ENCODE measurements around the gene STATH. TPM values are rescaled to one million over a fixed set of nuclear protein-coding genes. Genes with fewer than 3 reads are reported as not detected.

Gene STATH
- not detected in 2 replicates for total RNA-seq

GRCh38 chr4:69995526-69996016, at the start of gene STATH:
Gene STATH, plus strand, starts transcription at chr4:69995966. Its CDS starts 2,472 bp downstream, at chr4:69998438.
- Mint-ChIP-seq H3K36me3 (ENCODE audit: low read depth) (no peaks in the 10 kb centered on the region), H3K4me3 (no peak within 1 kb of the TSS), H3K27ac (no peak within 1 kb of the TSS), H3K27me3 (ENCODE audit: insufficient read depth) (no peaks in the 10 kb centered on the region), H3K9me3 (no peaks in the 10 kb centered on the region), H3K4me1 (ENCODE audit: low read depth) (no peaks in the 10 kb centered on the region)
- no peak for DNase-seq (ENCODE audit: low spot score)
- intact Hi-C loops (cut with micrococcal nuclease), result no loop called here

DNA sequence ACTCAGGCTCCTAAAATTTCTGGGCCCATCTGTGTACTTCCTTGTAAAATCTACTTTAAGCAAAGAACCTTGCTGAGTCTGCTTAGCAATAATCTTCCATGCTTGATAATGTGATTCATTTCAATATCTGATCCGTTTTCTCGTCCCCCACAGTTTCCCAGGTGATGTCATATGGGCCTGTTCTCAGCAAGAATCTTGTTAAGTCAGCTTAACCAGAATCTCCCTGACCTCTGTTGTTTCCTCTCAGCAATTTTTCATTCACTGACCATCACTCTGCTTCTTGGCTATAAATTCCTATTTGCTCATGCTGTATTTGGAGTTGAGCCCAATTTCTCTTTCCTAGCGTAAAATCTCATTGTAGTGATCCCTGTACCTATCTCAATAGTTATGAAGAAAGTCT, 44.2 kb upstream of the STATH start:
- no peak for DNase-seq (ENCODE audit: low spot score)
- intact Hi-C loops (cut with micrococcal nuclease), result no loop called here
- H3K27ac Mint-ChIP-seq, result no peak overlapping the region
- H3K27me3 Mint-ChIP-seq (ENCODE audit: insufficient read depth), result no peaks in the 10 kb centered on the region
- H3K4me3 Mint-ChIP-seq, result no peak overlapping the region
- H3K9me3 Mint-ChIP-seq, result no peaks in the 10 kb centered on the region
- no peaks in the 10 kb centered on the region for H3K4me1 Mint-ChIP-seq (ENCODE audit: low read depth)
- no peaks in the 10 kb centered on the region for H3K36me3 Mint-ChIP-seq (ENCODE audit: low read depth)

GRCh38 chr4:69957209-69957608, 38.6 kb upstream of the STATH start:
- H3K9me3 Mint-ChIP-seq, result no peaks in the 10 kb centered on the region
- no peak for DNase-seq (ENCODE audit: low spot score)
- no peaks in the 10 kb centered on the region for H3K36me3 Mint-ChIP-seq (ENCODE audit: low read depth)
- no peaks in the 10 kb centered on the region for H3K27me3 Mint-ChIP-seq (ENCODE audit: insufficient read depth)
- no peaks in the 10 kb centered on the region for H3K4me1 Mint-ChIP-seq (ENCODE audit: low read depth)
- no peak overlapping the region for H3K27ac Mint-ChIP-seq
- no peak overlapping the region for H3K4me3 Mint-ChIP-seq
- intact Hi-C loops (cut with micrococcal nuclease), result no loop called here

- no peak for DNase-seq (ENCODE audit: low spot score)
- no peaks in the 10 kb centered on the region for H3K4me1 Mint-ChIP-seq (ENCODE audit: low read depth)
- no peaks in the 10 kb centered on the region for H3K9me3 Mint-ChIP-seq
- no peak within 1 kb of the TSS for H3K4me3 Mint-ChIP-seq
- H3K27me3 Mint-ChIP-seq (ENCODE audit: insufficient read depth), result no peaks in the 10 kb centered on the region
- H3K36me3 Mint-ChIP-seq (ENCODE audit: low read depth), result no peaks in the 10 kb centered on the region
- intact Hi-C loops (cut with micrococcal nuclease), result no loop called here
- no peak within 1 kb of the TSS for H3K27ac Mint-ChIP-seq
Observed at GRCh38 chr4:69965628-69966027, 30.1 kb upstream of the STATH start, which contains the start of gene CSN2. Gene CSN2, minus strand, starts transcription at chr4:69965728. Its CDS starts 4,733 bp downstream, at chr4:69960995.

DNA sequence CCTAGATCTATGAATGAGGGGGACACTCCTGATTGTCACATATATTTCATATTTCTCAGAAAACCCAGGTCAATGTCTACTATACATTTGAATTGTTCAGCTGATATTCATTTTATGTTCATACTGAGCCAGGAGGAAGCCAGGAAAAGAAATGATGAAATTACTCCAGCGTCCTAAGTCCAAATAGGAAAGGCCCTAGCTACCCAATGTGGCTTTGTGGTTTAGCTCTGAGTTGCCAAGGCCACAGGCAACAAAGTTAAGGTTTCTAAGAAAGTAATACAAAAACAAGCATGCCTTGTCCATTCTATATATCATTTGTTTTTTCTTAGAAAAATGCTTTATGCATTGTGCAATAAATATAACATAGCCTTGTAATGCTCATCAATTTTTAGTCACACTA, 25.7 kb upstream of the STATH start:
- no peak overlapping the region for H3K27ac Mint-ChIP-seq
- no peaks in the 10 kb centered on the region for H3K9me3 Mint-ChIP-seq
- H3K4me1 Mint-ChIP-seq (ENCODE audit: low read depth), result no peaks in the 10 kb centered on the region
- DNase-seq (ENCODE audit: low spot score), result no peak
- intact Hi-C loops (cut with micrococcal nuclease), result no loop called here
- H3K4me3 Mint-ChIP-seq, result no peak overlapping the region
- no peaks in the 10 kb centered on the region for H3K36me3 Mint-ChIP-seq (ENCODE audit: low read depth)
- no peaks in the 10 kb centered on the region for H3K27me3 Mint-ChIP-seq (ENCODE audit: insufficient read depth)

GRCh38 chr4:69974631-69975030, 21.1 kb upstream of the STATH start:
- H3K4me1 Mint-ChIP-seq (ENCODE audit: low read depth), result no peaks in the 10 kb centered on the region
- intact Hi-C loops (cut with micrococcal nuclease), result no loop called here
- no peak overlapping the region for H3K27ac Mint-ChIP-seq
- no peak for DNase-seq (ENCODE audit: low spot score)
- H3K4me3 Mint-ChIP-seq, result no peak overlapping the region
- H3K9me3 Mint-ChIP-seq, result no peaks in the 10 kb centered on the region
- no peaks in the 10 kb centered on the region for H3K27me3 Mint-ChIP-seq (ENCODE audit: insufficient read depth)
- H3K36me3 Mint-ChIP-seq (ENCODE audit: low read depth), result no peaks in the 10 kb centered on the region

DNA sequence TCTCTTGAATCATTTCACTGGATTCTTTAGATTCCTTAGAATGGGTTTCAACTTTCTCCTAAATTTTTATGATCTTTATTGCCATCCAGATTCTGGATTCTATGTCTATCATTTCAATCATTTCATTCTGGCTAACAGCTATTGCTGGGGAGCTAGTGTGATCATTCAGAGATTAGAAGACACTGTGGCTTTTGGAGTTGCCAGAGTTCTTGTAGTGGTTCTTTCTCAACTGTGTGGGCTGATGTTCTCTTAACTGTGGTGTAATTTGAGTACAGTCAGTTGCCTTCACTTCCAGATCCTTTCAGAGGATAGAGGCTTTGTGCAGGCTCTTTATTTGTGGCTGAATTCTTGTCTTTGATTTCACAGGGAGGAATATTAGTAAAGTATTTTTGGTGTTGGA, 18.2 kb upstream of the STATH start:
- Mint-ChIP-seq H3K4me3 (no peak overlapping the region), H3K9me3 (no peaks in the 10 kb centered on the region), H3K27ac (no peak overlapping the region), H3K27me3 (ENCODE audit: insufficient read depth) (no peaks in the 10 kb centered on the region), H3K4me1 (ENCODE audit: low read depth) (no peaks in the 10 kb centered on the region), H3K36me3 (ENCODE audit: low read depth) (no peaks in the 10 kb centered on the region)
- DNase-seq (ENCODE audit: low spot score), result no peak
- intact Hi-C loops (cut with micrococcal nuclease), result no loop called here

- H3K27me3 Mint-ChIP-seq (ENCODE audit: insufficient read depth), result no peaks in the 10 kb centered on the region
- intact Hi-C loops (cut with micrococcal nuclease), result no loop called here
Observed at GRCh38 chr4:69984030-69984443, 11.7 kb upstream of the STATH start.

GRCh38 chr4:69986663-69987062, 9.1 kb upstream of the STATH start:
- no peaks in the 10 kb centered on the region for H3K4me1 Mint-ChIP-seq (ENCODE audit: low read depth)

More at GRCh38 chr4:69984030-69984443, 11.7 kb upstream of the STATH start:
- no peak for DNase-seq (ENCODE audit: low spot score)
- H3K9me3 Mint-ChIP-seq, result no peaks in the 10 kb centered on the region
- H3K4me1 Mint-ChIP-seq (ENCODE audit: low read depth), result no peaks in the 10 kb centered on the region
- no peak overlapping the region for H3K4me3 Mint-ChIP-seq
- H3K36me3 Mint-ChIP-seq (ENCODE audit: low read depth), result no peaks in the 10 kb centered on the region
- no peak overlapping the region for H3K27ac Mint-ChIP-seq

GRCh38 chr4:69991016-69991415, 4.8 kb upstream of the STATH start:
- Mint-ChIP-seq H3K27ac (no peak overlapping the region), H3K36me3 (ENCODE audit: low read depth) (no peaks in the 10 kb centered on the region), H3K9me3 (no peaks in the 10 kb centered on the region), H3K27me3 (ENCODE audit: insufficient read depth) (no peaks in the 10 kb centered on the region), H3K4me3 (no peak overlapping the region), H3K4me1 (ENCODE audit: low read depth) (no peaks in the 10 kb centered on the region)
- DNase-seq (ENCODE audit: low spot score), result no peak
- intact Hi-C loops (cut with micrococcal nuclease), result no loop called here

More at GRCh38 chr4:69986663-69987062, 9.1 kb upstream of the STATH start:
- Mint-ChIP-seq H3K27ac (no peak overlapping the region), H3K9me3 (no peaks in the 10 kb centered on the region), H3K36me3 (ENCODE audit: low read depth) (no peaks in the 10 kb centered on the region), H3K27me3 (ENCODE audit: insufficient read depth) (no peaks in the 10 kb centered on the region), H3K4me3 (no peak overlapping the region)
- DNase-seq (ENCODE audit: low spot score), result no peak
- intact Hi-C loops (cut with micrococcal nuclease), result no loop called here

DNA sequence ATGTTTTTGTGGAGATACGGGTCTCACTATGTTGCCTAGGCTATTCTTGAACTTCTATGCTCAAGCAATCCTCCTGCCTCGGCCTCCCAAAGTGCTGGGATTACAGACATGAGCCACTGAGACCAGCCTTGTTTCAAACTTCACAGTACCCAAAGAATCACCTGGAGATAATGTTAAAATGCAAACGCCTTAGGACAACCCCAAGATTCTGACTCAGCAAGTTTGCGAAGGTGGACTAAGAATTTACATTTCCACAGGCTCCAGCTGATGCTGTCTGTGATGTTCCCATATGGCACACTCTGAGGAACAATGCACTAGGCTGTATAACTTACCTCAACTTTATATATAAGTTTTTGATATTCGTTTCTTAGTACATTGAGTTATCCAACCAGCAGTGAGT, 984 bp upstream of the STATH start:
- H3K9me3 Mint-ChIP-seq, result no peaks in the 10 kb centered on the region
- intact Hi-C loops (cut with micrococcal nuclease), result no loop called here
- H3K4me3 Mint-ChIP-seq, result no peak overlapping the region
- H3K36me3 Mint-ChIP-seq (ENCODE audit: low read depth), result no peaks in the 10 kb centered on the region
- no peak for DNase-seq (ENCODE audit: low spot score)
- H3K4me1 Mint-ChIP-seq (ENCODE audit: low read depth), result no peaks in the 10 kb centered on the region
- H3K27me3 Mint-ChIP-seq (ENCODE audit: insufficient read depth), result no peaks in the 10 kb centered on the region
- no peak overlapping the region for H3K27ac Mint-ChIP-seq

DNA sequence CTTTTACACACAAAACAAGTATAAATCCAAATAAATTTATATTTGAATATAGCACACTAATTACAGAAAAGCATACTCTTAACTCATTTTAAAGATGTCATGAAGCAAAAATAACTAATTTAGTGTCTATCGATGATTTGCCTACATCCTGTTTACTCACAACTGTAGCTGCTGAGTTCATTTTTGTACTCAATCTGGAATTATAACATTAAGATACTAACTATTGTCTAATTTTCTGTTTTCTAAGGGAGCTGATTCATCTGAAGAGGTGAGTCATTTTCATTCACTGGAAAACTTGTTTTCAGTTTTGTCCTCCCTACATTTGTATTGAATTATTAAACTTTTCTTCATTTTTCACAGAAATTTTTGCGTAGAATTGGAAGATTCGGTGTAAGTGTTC, 3.7 kb downstream of the STATH start:
- no peaks in the 10 kb centered on the region for H3K36me3 Mint-ChIP-seq (ENCODE audit: low read depth)
- no peaks in the 10 kb centered on the region for H3K4me1 Mint-ChIP-seq (ENCODE audit: low read depth)
- intact Hi-C loops (cut with micrococcal nuclease), result no loop called here
- no peaks in the 10 kb centered on the region for H3K27me3 Mint-ChIP-seq (ENCODE audit: insufficient read depth)
- no peak overlapping the region for H3K4me3 Mint-ChIP-seq
- no peak for DNase-seq (ENCODE audit: low spot score)
- H3K9me3 Mint-ChIP-seq, result no peaks in the 10 kb centered on the region
- H3K27ac Mint-ChIP-seq, result no peak overlapping the region

DNA sequence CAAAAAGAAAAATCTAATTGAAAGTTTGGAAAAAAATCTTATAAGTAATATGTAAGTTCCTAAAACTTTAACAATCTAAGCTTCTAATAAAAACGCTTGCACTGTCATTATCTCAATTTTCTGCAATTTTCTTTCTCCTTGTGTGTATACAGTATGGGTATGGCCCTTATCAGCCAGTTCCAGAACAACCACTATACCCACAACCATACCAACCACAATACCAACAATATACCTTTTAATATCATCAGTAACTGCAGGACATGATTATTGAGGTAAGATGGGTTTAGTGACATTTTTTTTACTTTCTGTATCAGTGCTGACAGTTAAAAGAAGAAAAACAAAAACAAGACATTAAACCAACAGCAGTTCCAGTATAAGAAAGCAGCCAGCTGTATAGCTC, 4.9 kb downstream of the STATH start:
- H3K4me3 Mint-ChIP-seq, result no peak overlapping the region

GRCh38 chr4:70002507-70002906, 6.7 kb downstream of the STATH start:
- Mint-ChIP-seq H3K4me1 (ENCODE audit: low read depth) (no peaks in the 10 kb centered on the region), H3K4me3 (no peak overlapping the region), H3K36me3 (ENCODE audit: low read depth) (no peaks in the 10 kb centered on the region), H3K27ac (no peak overlapping the region), H3K27me3 (ENCODE audit: insufficient read depth) (no peaks in the 10 kb centered on the region), H3K9me3 (no peaks in the 10 kb centered on the region)
- intact Hi-C loops (cut with micrococcal nuclease), result no loop called here
- DNase-seq (ENCODE audit: low spot score), result no peak

More for the DNA sequence above, 4.9 kb downstream of the STATH start:
- H3K27me3 Mint-ChIP-seq (ENCODE audit: insufficient read depth), result no peaks in the 10 kb centered on the region
- no peaks in the 10 kb centered on the region for H3K9me3 Mint-ChIP-seq
- no peaks in the 10 kb centered on the region for H3K4me1 Mint-ChIP-seq (ENCODE audit: low read depth)
- no peaks in the 10 kb centered on the region for H3K36me3 Mint-ChIP-seq (ENCODE audit: low read depth)
- no peak overlapping the region for H3K27ac Mint-ChIP-seq
- DNase-seq (ENCODE audit: low spot score), result no peak
- intact Hi-C loops (cut with micrococcal nuclease), result no loop called here
